Measurements from ENCODE around the gene IQSEC3.

The IQSEC3 gene

GRCh38 chr12:220491-220890 is 153.9 kb downstream of the IQSEC3 start:
- DNase-seq: no peak

GRCh38 chr12:220946-221550 is 154.5 kb downstream of the IQSEC3 start:
- DNase-seq: no peak

- no peak for DNase-seq
Observed at GRCh38 chr12:221736-222135, 155.2 kb downstream of the IQSEC3 start.

- no peak for DNase-seq
Observed at GRCh38 chr12:223841-224240, 157.3 kb downstream of the IQSEC3 start.

- no peak for DNase-seq
Observed at GRCh38 chr12:224330-224729, 157.8 kb downstream of the IQSEC3 start.

GRCh38 chr12:225012-225411 is 158.4 kb downstream of the IQSEC3 start:
- DNase-seq: no peak

GRCh38 chr12:226401-226800 is 159.8 kb downstream of the IQSEC3 start:
- no peak for DNase-seq

GRCh38 chr12:227286-227915 is 160.8 kb downstream of the IQSEC3 start:
- no peak for DNase-seq
